OCI-LY3 (cell line): ENCODE measurements around the gene CLTC.

Experiments used
- H2AFZ ChIP-seq: fragments of 200-600, 300-600 bp; shearing (Covaris generic); 2 replicates; pipeline ENCODE4 v1.6.0; 2014; ENCODE audit warnings: antibody characterized with exemption, low read depth, low read length
- H3K27ac ChIP-seq: fragments of 200-600, 300-600 bp; sonication (generic); 2 replicates; pipeline ENCODE4 v1.5.1; 2014; ENCODE audit warnings: mild to moderate bottlenecking, low read length, moderate library complexity, mixed read lengths
- H3K27me3 ChIP-seq: fragments of 200-600, 300-600 bp; sonication (generic); 2 replicates; pipeline ENCODE4 v1.6.1; 2014; ENCODE audit warnings: low read depth, low read length, mixed read lengths
- H3K36me3 ChIP-seq: fragments of 200-600, 300-600 bp; sonication (generic); replicated peaks from 2 replicates; pipeline ENCODE3; 2014; ENCODE audit warnings: low read depth, low read length, mixed read lengths
- H3K4me1 ChIP-seq: fragments of 300-600, 200-600 bp; sonication (generic); 2 replicates; pipeline ENCODE4 v1.6.1; 2014; ENCODE audit warnings: low read length, mixed read lengths
- H3K4me2 ChIP-seq: fragments of 200-600, 300-600 bp; sonication (generic); 2 replicates; pipeline ENCODE4 v1.6.1; 2014; ENCODE audit warnings: low read length, mixed read lengths
- H3K4me3 ChIP-seq: fragments of 300-600, 200-600 bp; sonication (generic); 2 replicates; pipeline ENCODE4 v1.5.1; 2014; ENCODE audit warnings: antibody characterized with exemption, mild to moderate bottlenecking, low read length, moderate library complexity
- H3K79me2 ChIP-seq: fragments of 300-600, 200-600 bp; shearing (Covaris generic); 2 replicates; pipeline ENCODE4 v1.6.1; 2014; ENCODE audit warnings: mild to moderate bottlenecking, low read length, mixed read lengths
- H3K9ac ChIP-seq: fragments of 300-600, 200-600 bp; shearing (Covaris generic); 2 replicates; pipeline ENCODE4 v1.6.0; 2014; ENCODE audit warnings: mild to moderate bottlenecking, low read length, moderate library complexity
- H3K9me3 ChIP-seq: fragments of 200-600, 300-600 bp; shearing (Covaris generic); 2 replicates; pipeline ENCODE4 v1.6.1; 2014; ENCODE audit warnings: low read length, mixed read lengths; ENCODE audit not compliant: insufficient read depth
- H4K20me1 ChIP-seq: fragments of 200-600, 300-600 bp; sonication (generic); 2 replicates; pipeline ENCODE4 v1.6.1; 2016; ENCODE audit warnings: low read length, mixed read lengths; ENCODE audit not compliant: insufficient read depth
- EZH2phosphoT487 ChIP-seq: fragments of 200-600 bp; shearing (Covaris generic); IDR thresholded peaks from 2 replicates; pipeline ENCODE4 v1.6.1; 2018; ENCODE audit warnings: antibody characterized with exemption, mixed run types, low read depth

The CLTC gene

DNA sequence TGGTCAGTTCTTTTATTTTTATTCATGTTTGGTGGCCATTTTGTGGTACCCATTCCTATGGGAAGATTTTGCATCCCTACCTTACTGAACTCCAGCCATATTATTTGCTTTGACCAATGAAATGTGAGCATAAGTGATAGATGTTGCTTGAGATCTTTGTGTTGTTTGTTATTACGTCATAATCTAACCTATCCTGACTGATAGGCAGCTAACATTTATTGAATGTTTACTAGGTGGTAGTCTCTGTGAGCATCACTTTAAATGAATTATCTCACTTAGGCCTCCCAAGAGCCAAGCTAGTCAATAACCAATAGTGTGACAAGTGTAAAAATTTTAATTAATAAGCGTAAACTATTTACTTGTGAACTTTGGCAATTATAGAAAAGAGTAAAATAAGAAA is 125.3 kb downstream of the CLTC start:
- Histone ChIP-seq H3K9me3 (no peaks in the 10 kb centered on the region), H3K4me3 (no peak overlapping the region), H4K20me1 (no peaks in the 10 kb centered on the region), H3K27me3 (no peaks in the 10 kb centered on the region), H3K36me3 (no peaks in the 10 kb centered on the region), H2AFZ (no peak overlapping the region), H3K27ac (no peak overlapping the region), H3K79me2 (no peaks in the 10 kb centered on the region), H3K9ac (no peak overlapping the region), H3K4me1 (no peaks in the 10 kb centered on the region), H3K4me2 (no peak overlapping the region)
- TF ChIP-seq EZH2phosphoT487, result no peak
